ENCODE data around the gene TIMM13. TPM values are rescaled to one million over a fixed set of nuclear protein-coding genes. Genes with fewer than 3 reads are reported as not detected.
A peak's percentile ranks its signal among the peaks of the same experiment; 100 is the strongest.

Gene TIMM13
- total and polyA plus RNA-seq, 9 of the 15 experiments (the other 6 are each of a cell fraction or from before 2014, with no cell fraction given) = 17.6 to 215 (median 71.8) TPM

DNA sequence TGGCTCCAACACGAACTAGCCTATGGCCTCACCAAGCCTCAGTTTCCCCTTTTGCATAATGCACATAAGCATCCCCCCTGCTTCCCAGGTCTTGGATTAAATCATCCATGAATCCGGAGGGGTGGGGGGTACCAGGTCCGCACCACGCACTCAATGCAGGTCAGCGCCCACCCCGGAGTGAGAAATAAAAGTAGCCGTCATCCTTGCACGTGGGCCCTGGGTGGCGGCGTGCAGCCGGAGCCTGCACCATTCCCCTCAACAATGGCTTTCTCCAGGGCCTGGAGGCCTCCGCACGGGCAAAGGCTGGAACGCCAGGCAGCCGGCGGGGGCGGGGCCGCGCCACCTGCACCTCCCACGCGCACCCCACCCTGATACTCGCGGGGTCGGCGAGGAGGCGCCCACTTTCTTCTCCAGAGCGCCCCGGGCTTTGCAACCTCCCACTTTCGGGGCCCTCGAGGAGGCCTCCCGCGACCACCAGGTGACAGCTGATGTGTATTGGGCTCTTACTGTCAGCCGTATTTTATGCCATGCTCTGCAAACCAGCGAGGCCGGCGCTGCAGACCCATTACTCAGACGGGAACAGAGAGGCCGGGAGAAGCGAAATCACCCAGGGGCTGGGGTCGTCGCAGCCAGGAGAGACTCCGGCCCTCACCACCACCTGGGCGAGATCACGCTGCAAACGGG lies 47.8 kb upstream of the TIMM13 start (continued):
- TF ChIP-seq PBX2 (CRISPR knock-in tag; IDR thresholded peaks at IDR 0.05; ENCODE audit: low read depth) (no peak), PBX2 (tag; conservative IDR thresholded peaks at IDR 0.05; ENCODE audit: low read depth) (no peak), ZNF175 (CRISPR knock-in tag; IDR thresholded peaks at IDR 0.05; ENCODE audit: low read depth) (no peak), SMARCA5 (IDR thresholded peaks at IDR 0.05) (peak; percentile 93), ETV6 (IDR thresholded peaks at IDR 0.05; ENCODE audit: borderline replicate concordance in 1 of 2, low read depth in 2 of 2, low read length in 1 of 2) (no peak), ETV6 (CRISPR knock-in tag; IDR thresholded peaks at IDR 0.05; ENCODE audit: borderline replicate concordance) (no peak), TEAD4 (IDR thresholded peaks at IDR 0.05; ENCODE audit: low read length) (no peak), TEAD4 (CRISPR knock-in tag; IDR thresholded peaks at IDR 0.05; ENCODE audit: borderline replicate concordance) (no peak), RBM25 (IDR thresholded peaks at IDR 0.05; ENCODE audit: low read depth, low read length, severe bottlenecking) (peak; percentile 86), CBX1 (IDR thresholded peaks at IDR 0.05; ENCODE audit: low read depth) (0 out of 2 replicates have a peak, but pooled peaks have one; percentile 81), MCM5 (IDR thresholded peaks at IDR 0.05; ENCODE audit: low read depth) (no peak), OTX1 (CRISPR knock-in tag; IDR thresholded peaks at IDR 0.05) (no peak), ZNF778 (CRISPR knock-in tag; IDR thresholded peaks at IDR 0.05) (no peak), GABPB2 (CRISPR knock-in tag; conservative IDR thresholded peaks at IDR 0.05) (no peak), NFRKB (IDR thresholded peaks at IDR 0.05; ENCODE audit: low read depth) (no peak), NFATC3 (IDR thresholded peaks at IDR 0.05) (no peak), CEBPZ (IDR thresholded peaks at IDR 0.05; ENCODE audit: borderline replicate concordance, low read depth, low read length) (no peak), PATZ1 (CRISPR knock-in tag; IDR thresholded peaks at IDR 0.05; ENCODE audit: borderline replicate concordance) (no peak)
- TF ChIP-seq, protein P1, sequence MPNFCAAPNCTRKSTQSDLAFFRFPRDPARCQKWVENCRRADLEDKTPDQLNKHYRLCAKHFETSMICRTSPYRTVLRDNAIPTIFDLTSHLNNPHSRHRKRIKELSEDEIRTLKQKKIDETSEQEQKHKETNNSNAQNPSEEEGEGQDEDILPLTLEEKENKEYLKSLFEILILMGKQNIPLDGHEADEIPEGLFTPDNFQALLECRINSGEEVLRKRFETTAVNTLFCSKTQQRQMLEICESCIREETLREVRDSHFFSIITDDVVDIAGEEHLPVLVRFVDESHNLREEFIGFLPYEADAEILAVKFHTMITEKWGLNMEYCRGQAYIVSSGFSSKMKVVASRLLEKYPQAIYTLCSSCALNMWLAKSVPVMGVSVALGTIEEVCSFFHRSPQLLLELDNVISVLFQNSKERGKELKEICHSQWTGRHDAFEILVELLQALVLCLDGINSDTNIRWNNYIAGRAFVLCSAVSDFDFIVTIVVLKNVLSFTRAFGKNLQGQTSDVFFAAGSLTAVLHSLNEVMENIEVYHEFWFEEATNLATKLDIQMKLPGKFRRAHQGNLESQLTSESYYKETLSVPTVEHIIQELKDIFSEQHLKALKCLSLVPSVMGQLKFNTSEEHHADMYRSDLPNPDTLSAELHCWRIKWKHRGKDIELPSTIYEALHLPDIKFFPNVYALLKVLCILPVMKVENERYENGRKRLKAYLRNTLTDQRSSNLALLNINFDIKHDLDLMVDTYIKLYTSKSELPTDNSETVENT (CRISPR knock-in tag; IDR thresholded peaks at IDR 0.05) = no peak

All from K562 (cell line).